Activated T-helper 2 cell treated with anti-CD3 and anti-CD28 coated beads, Interferon-gamma antibody, Interleukin-2, Interleukin-4, amounts not matched to agents 10 μg/mL and 5 μg/mL and 100 μg/mL, durations not matched to agents 14 hours and 24 hours and 36 hours (primary cell): ENCODE measurements around the gene CCDC91. TPM values are rescaled to one million over a fixed set of nuclear protein-coding genes. Genes with fewer than 3 reads are reported as not detected.
A peak's percentile ranks its signal among the peaks of the same experiment; 100 is the strongest.
"Not testable (repeated sequence)": the region's sequence is repeated elsewhere in the genome, so short reads cannot be mapped to it uniquely, and the experiment has no call there.

Experiments
- DNase-seq: peaks from one replicate; pipeline ENCODE4 v3.0.0; 2021; ENCODE audit warnings: low spot score
- H3K27ac Mint-ChIP-seq: one replicate; pipeline ENCODE4 v1.8.0; 2021; ENCODE audit warnings: mixed read lengths
- H3K27me3 Mint-ChIP-seq: one replicate; pipeline ENCODE4 v1.8.0; 2021; ENCODE audit warnings: low read depth, mixed read lengths
- H3K36me3 Mint-ChIP-seq: one replicate; pipeline ENCODE4 v1.8.0; 2021; ENCODE audit warnings: low read depth, mixed read lengths
- H3K4me1 Mint-ChIP-seq: one replicate; pipeline ENCODE4 v1.8.0; 2021; ENCODE audit warnings: low read depth, mixed read lengths
- H3K4me3 Mint-ChIP-seq: one replicate; pipeline ENCODE4 v1.8.0; 2021; ENCODE audit warnings: low read depth, mild to moderate bottlenecking, moderate library complexity, mixed read lengths
- H3K9me3 Mint-ChIP-seq: one replicate; pipeline ENCODE4 v1.8.0; 2021; ENCODE audit warnings: mixed read lengths
- intact Hi-C: fragments of 100-400 bp; cut with micrococcal nuclease; formaldehyde crosslinking; loops from one replicate; pipeline ENCODE4 v1.15.1; 2023
- total RNA-seq: library from RNA; stranded (reverse); gene quantifications from 2 replicates; pipeline ENCODE4 v1.2.3, GENCODE V29; 2022

The CCDC91 gene
- total RNA-seq, 1 donor from 2014 or later: 13.7 TPM

DNA sequence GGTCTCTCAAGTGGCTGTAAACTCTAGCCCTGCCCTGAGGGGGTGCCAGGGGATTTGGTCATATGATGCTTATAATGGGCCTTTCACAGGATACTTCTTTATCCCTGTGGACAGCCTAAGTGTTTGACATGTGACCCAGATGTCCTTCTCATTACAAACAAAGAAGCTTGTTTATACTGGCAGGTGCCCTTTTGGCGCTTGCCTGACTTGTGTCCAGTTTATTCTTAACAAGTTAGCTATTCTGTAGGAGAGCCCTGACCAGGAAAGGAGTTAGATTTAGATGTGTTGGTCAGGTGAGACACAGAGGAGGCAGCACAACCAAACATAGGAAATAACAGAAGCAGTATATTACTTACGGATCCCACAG lies 51.9 kb downstream of the CCDC91 start:
- Mint-ChIP-seq H3K4me3 (no peak overlapping the region), H3K27me3 (no peaks in the 10 kb centered on the region), H3K27ac (no peak overlapping the region), H3K4me1 (no peaks in the 10 kb centered on the region), H3K36me3 (no peaks in the 10 kb centered on the region), H3K9me3 (no peaks in the 10 kb centered on the region)
- no peak for DNase-seq
- intact Hi-C loops: no loop called here

DNA sequence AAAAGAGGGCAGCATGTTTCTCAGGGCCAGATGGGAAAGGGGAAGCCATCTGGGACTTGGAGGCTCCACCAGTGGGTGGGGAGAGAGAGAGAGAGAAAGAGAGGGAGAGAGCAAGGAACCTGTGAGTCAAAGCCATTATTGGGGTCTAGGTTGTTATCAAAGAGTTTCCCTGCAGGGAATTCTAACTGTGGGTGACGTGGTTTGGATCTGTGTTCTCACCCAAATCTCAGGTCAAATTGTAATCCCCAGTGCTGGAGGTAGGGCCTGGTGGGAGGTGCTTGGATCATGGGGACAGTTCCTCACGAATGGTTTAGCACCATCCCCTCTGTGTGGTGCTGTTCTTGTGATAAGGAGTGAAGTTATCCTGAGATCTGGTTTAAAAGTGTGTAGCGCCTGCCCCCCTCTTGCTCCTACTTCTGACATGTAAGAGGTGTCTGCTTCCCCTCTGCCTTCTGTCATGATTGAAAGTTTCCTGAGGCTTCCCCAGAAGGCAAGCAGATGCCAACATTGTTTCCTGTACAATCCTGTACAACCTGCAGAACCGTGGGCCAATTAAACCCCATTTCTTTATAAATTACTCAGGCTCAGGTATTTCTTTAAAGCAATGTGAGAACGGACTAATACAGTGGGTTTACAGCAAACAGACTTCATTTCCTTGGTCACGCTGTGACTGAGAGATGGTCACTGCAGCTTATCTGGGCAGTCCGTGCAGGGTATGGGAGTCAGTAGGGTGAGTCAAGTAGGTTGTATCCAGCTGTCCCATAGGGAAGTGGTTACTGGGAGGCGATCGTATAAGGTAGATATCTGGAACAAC lies 52.4 kb downstream of the CCDC91 start:
- Mint-ChIP-seq H3K27ac (no peak overlapping the region), H3K9me3 (no peaks in the 10 kb centered on the region), H3K27me3 (no peaks in the 10 kb centered on the region), H3K4me1 (no peaks in the 10 kb centered on the region), H3K4me3 (no peak overlapping the region), H3K36me3 (no peaks in the 10 kb centered on the region)
- intact Hi-C loops: no loop called here
- DNase-seq: no peak

DNA sequence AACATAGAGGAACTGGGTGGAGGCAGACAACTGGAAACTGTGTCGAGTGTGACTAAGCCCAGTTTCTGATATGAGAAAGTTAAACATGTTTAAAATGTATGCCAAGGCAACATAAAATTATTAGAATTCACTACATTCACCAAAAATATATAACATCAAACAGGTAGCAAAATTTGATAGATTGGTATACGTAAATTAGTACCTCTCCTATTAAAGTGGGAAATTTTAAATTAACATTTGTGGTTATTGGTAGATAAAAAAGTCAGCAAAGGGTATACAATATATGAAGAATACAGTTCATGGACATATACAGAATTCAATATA lies 53.0 kb downstream of the CCDC91 start:
- no peaks in the 10 kb centered on the region for H3K27me3 Mint-ChIP-seq
- no peaks in the 10 kb centered on the region for H3K36me3 Mint-ChIP-seq
- H3K4me3 Mint-ChIP-seq: no peak overlapping the region
- H3K9me3 Mint-ChIP-seq: no peaks in the 10 kb centered on the region
- H3K4me1 Mint-ChIP-seq: peaks cover 2% of the 10 kb centered on the region
- DNase-seq: no peak
- no peak overlapping the region for H3K27ac Mint-ChIP-seq
- intact Hi-C loops: no loop called here

DNA sequence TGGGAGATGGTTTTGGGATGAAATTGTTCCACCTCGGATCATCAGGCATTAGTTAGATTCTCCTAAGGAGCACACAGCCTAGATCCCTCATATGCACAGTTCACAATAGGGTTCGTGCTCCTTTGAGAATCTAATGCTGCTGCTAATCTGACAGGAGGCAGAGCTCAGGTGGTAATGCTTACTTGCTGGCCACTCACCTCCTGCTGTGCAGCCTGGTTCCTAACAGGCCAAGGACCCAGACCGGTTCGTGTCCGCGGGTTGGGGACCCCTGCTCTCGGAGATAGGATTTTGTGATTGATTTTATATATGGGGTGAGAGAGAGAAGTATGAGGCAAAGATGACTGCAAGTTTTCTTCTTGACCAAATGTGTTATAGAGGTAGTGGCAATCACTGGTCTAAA lies 57.5 kb downstream of the CCDC91 start:
- Mint-ChIP-seq H3K27ac (no peak overlapping the region), H3K27me3 (peaks cover 2% of the 10 kb centered on the region), H3K9me3 (no peaks in the 10 kb centered on the region), H3K36me3 (no peaks in the 10 kb centered on the region), H3K4me1 (peaks cover 28% of the 10 kb centered on the region), H3K4me3 (no peak overlapping the region)
- DNase-seq: no peak
- intact Hi-C loops: no loop called here

DNA sequence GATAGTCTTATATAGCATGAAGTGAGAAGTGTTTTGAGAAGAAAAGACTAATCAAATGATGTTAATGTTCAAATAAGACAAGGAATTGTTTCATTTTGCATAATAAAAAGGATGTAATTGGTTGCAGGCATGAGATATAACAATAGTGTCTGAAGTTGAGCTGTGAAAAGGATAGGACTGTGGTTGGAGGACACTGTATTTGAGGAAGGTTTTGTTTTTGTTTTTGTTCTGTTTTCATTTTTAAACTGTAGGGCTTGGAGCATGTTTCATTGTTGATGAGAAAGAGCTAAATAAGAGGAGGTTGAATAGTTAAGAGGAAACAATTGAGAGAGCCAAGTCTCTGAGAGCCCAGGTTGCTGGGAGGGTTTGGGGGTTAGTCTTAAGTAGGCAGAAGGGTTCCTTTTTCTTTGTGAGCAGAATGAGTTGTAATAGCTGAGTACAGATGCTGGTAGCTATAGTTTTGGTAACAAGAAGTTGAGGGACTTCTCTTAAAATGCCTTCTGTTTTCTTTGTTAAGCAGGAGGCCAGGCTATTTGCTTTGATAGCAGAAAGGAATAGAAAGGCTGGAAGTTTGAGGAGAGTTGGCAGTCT lies 58.4 kb downstream of the CCDC91 start:
- H3K36me3 Mint-ChIP-seq: no peaks in the 10 kb centered on the region
- no peaks in the 10 kb centered on the region for H3K9me3 Mint-ChIP-seq
- H3K4me1 Mint-ChIP-seq: peaks cover 36% of the 10 kb centered on the region
- intact Hi-C loops: no loop called here
- DNase-seq: no peak
- H3K27me3 Mint-ChIP-seq: peaks cover 2% of the 10 kb centered on the region
- H3K4me3 Mint-ChIP-seq: no peak overlapping the region
- H3K27ac Mint-ChIP-seq: peak overlapping the region; percentile 6

DNA sequence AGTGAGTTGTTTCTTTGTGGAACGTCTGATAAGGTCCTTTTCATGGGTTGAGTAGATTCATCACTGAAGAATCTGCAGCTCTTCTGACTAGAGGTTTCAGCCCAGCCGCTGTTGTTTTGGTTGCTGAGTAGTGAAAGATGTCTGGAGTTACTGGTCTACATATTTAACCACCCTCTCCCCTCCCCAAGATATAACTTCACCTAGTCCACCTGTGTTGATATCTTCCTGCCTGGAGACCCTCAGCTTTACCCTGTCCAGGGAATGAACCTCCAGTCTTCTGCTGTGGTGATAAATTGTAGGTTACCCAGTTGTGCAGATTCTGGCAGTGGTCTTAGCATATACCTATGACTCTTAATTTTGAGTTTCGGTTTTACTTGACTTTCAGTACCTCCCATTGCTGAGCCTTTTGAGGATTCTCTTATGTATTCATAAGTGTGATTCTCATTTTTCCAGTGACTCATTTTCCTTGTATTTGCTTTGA lies 62.9 kb downstream of the CCDC91 start:
- Mint-ChIP-seq H3K36me3 (no peaks in the 10 kb centered on the region), H3K4me1 (peaks cover 41% of the 10 kb centered on the region), H3K9me3 (no peaks in the 10 kb centered on the region), H3K4me3 (peak overlapping the region; percentile 59), H3K27me3 (peaks cover 2% of the 10 kb centered on the region), H3K27ac (peak overlapping the region; percentile 92)
- DNase-seq: peak; percentile 11
- intact Hi-C loops: loop anchor here (1.0 to 5.0 kb wide), 10 partner anchors 30 to 1011 kb away; partner anchors contain the start of genes CCDC91 and STK38L

DNA sequence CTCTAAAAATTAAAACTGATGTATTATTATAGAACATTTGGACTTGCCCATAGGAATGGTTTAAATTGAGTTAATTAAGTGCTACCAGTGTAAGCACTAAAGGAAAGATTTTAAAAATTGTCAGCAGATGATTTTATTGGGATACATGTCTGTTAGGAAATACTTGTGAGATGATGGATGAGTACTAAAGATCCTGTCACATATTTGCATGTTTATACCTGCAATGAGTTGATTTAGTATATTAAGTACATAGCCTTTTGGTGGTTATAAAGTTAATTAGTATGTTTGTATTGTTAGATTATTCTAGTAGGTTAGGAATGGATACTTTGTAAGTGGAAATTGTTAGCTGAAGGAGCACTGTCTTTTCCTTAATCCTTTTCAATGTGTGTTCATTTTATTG lies 67.2 kb downstream of the CCDC91 start:
- Mint-ChIP-seq H3K4me3 (no peak overlapping the region), H3K9me3 (no peaks in the 10 kb centered on the region), H3K36me3 (peaks cover 3% of the 10 kb centered on the region), H3K27ac (no peak overlapping the region), H3K4me1 (peaks cover 18% of the 10 kb centered on the region), H3K27me3 (no peaks in the 10 kb centered on the region)
- no peak for DNase-seq
- intact Hi-C loops: no loop called here

DNA sequence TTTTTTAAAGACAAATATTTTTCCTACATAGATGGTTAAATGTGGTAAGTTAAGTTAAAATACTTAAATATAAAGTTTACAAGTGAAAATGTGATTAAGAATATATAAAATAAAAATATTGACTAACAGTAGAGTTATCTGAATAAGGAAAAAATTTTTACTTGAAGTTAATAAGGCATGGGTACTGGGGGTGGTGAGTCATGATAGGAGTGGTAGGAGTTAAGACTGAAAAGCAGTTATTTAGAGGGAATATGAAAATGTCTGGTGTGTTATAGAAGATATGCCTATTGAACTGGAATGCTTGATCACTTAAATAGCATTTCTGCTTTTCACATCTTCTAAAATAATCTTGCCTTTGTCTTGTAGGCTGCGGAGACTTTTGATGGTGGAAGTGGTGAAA lies 68.7 kb downstream of the CCDC91 start:
- DNase-seq: no peak
- Mint-ChIP-seq H3K4me1 (peaks cover 2% of the 10 kb centered on the region), H3K4me3 (no peak overlapping the region), H3K27ac (no peak overlapping the region), H3K9me3 (no peaks in the 10 kb centered on the region), H3K36me3 (peaks cover 3% of the 10 kb centered on the region), H3K27me3 (no peaks in the 10 kb centered on the region)
- intact Hi-C loops: no loop called here

DNA sequence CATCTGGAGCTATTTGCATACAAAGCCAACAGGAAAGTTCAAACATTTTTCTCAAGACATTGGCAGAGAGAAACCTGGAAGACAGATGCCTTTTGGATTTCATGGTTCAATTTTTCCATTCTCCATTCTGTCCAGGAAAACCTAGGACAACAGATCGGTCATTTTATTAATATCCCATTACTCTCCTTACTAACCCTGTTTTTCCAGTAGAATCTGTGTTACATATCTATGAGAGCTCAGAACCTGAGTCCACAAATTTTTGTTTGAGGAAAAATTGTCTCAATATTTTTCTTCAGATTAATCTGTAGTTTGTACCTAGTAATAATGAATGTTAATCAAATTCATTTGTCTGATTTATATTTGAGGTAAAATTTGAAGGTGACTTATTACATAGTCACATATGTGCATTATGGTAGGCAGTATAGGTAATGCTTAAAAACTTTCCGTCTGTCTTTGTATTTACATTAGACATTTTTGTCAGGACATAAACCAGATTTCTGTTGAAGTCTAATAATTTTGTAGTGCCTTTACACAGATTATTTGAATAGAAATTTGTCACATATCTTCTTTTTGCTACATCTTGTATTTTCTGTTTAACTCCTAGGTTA lies 75.3 kb downstream of the CCDC91 start:
- H3K27me3 Mint-ChIP-seq: no peaks in the 10 kb centered on the region
- no peak for DNase-seq
- H3K4me3 Mint-ChIP-seq: no peak overlapping the region
- peaks cover 6% of the 10 kb centered on the region for H3K9me3 Mint-ChIP-seq
- H3K4me1 Mint-ChIP-seq: no peaks in the 10 kb centered on the region
- H3K27ac Mint-ChIP-seq: no peak overlapping the region
- peaks cover 3% of the 10 kb centered on the region for H3K36me3 Mint-ChIP-seq
- intact Hi-C loops: no loop called here

DNA sequence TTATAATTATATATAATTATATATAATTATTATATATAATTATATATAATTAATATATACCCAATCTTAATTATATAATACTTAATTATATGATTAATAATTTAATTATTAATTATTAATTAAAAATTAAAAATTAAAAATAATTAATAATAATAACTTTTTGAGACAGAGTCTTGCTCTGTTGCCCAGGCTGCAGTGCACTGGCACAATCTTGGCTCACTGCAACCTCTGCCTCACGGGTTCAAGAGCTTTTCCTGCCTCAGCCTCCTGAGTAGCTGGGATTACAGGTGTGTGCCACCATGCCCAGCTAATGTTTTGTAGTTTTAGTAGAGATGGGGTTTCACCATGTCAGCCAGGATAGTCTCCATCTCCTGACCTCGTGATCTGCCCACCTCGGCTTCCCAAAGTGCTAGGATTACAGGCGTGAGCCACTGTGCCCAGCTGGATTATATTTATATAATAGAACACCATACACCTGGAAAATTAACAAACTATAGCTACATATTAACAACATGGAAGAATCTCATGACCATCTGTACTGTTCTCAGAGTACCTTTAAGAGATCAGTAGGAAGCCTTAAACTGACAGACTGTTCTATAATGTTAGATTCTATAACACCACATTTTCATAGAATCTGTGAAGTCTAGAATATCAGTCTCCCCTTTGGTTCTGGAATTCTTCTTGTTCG lies 77.8 kb downstream of the CCDC91 start:
- H3K4me3 Mint-ChIP-seq, H3K4me1 Mint-ChIP-seq, H3K27me3 Mint-ChIP-seq, DNase-seq, H3K27ac Mint-ChIP-seq, intact Hi-C loops: not testable (repeated sequence)
- peaks cover 10% of the 10 kb centered on the region for H3K36me3 Mint-ChIP-seq
- H3K9me3 Mint-ChIP-seq: peaks cover 20% of the 10 kb centered on the region

DNA sequence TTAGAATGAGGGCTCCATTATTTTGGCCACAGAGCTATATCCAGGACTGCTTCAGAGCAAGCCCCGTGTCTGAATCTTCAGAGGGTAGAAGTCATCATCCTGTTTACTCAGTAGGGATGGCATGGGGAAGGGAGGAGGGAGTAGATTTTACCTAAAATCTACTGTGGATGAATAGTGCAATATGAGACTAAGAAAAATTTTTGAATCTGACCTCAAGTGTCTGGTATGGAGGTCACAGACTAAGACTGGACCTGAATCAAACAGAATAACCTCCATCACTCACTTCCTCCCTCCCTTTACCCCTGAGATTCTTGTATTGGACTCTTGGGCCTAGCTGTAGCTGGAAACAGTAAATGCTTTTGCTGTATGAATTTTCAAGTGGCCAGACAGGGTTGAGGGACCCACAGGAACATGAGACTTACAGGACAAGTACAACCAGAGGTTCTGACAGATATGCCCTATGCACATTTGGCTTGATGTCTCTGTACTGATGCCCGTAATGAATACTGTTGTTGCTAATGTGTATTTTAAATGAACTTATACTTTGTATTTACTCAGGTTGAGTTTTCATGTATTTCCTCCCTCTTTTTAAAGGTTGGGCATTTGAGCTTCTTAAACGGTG lies 78.5 kb downstream of the CCDC91 start:
- Mint-ChIP-seq H3K9me3 (peaks cover 20% of the 10 kb centered on the region), H3K4me3 (no peak overlapping the region), H3K27ac (no peak overlapping the region), H3K36me3 (peaks cover 10% of the 10 kb centered on the region), H3K4me1 (no peaks in the 10 kb centered on the region), H3K27me3 (no peaks in the 10 kb centered on the region)
- DNase-seq: no peak
- intact Hi-C loops: no loop called here

DNA sequence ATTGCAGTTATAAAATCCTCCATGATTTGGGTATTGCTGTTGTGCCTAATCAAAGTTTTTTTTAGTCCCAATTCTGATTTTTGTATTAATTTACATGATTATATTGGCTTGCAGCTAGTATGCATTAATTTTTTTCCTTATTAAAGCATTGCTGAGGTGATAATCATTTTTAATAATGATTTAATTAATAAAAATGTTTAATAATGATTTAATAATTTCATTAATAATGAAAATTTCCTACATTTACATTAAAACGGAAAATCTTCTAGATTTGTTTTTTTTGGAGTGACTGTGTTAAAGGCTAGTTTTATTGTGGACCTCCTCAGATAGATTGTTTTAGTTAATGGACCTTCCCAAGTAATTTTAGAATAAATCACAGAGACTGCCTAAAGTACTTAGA lies 79.6 kb downstream of the CCDC91 start:
- intact Hi-C loops: no loop called here
- H3K9me3 Mint-ChIP-seq: peaks cover 24% of the 10 kb centered on the region
- no peaks in the 10 kb centered on the region for H3K27me3 Mint-ChIP-seq
- H3K36me3 Mint-ChIP-seq: peaks cover 10% of the 10 kb centered on the region
- H3K4me3 Mint-ChIP-seq: no peak overlapping the region
- H3K27ac Mint-ChIP-seq: no peak overlapping the region
- no peaks in the 10 kb centered on the region for H3K4me1 Mint-ChIP-seq
- DNase-seq: no peak
